BE2C (cell line): ENCODE measurements around the gene ADAM33.

ENCODE experiments used
- DNase-seq: peaks from one replicate; pipeline ENCODE4 v3.0.0-alpha.2; 2020
- H3K27me3 ChIP-seq: fragments of 250-450 bp; sonication (Bioruptor Pico); 2 replicates; pipeline ENCODE4 v1.5.1; 2020; ENCODE audit warnings: mild to moderate bottlenecking
- H3K36me3 ChIP-seq: fragments of 250-450 bp; sonication (Bioruptor Pico); 2 replicates; pipeline ENCODE4 v1.5.1; 2020; ENCODE audit warnings: mild to moderate bottlenecking
- H3K4me1 ChIP-seq: fragments of 250-450 bp; sonication (Bioruptor Pico); 2 replicates; pipeline ENCODE4 v1.5.1; 2020
- H3K4me3 ChIP-seq: 2 replicates; pipeline ENCODE4 v1.5.1; 2011; ENCODE audit warnings: low read depth, low read length
- H3K9me3 ChIP-seq: fragments of 250-450 bp; sonication (Bioruptor Pico); 2 replicates; pipeline ENCODE4 v1.5.1; 2020
- TF ChIP-seq, protein P1 (sequence below): IDR thresholded peaks from 2 replicates; pipeline ENCODE4 v1.5.1; 2012; ENCODE audit warnings: mild to moderate bottlenecking, low read depth, low read length

Gene ADAM33

DNA sequence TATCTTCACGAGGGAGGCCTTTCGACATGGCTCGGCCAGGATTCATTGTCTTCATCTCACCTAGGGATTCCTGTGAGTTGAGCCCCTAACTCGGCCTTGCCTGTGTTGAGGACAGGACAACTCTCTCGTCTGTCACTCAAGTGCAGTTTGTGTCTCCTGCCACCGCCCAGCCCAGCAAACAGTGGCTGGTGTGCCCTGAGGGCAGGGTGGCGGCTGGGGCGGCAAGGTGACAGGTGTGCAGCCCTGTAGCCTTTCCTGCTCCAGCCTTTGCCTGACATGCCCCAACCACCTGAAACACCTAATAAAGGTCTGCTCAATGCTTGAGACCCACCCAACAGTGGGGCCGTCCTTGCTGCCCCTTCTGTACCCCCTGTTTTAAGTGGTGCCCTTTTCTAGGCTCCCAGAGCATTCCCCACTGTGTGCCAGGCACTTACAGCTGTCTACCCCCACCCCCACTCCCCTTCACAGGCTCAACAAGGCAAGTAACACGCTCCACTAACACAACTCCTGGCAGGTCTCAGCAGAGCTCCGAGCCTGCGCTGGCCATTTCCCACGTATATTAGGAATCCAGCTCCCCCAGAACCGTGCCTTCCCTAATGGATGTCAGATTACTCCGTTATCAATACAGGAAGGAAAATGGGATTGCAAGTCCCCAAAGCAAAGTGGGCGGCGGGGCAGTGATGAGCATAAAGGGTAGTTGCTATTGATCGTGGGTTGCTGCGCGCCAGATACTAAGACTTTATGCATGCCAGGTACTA lies 36.3 kb downstream of the ADAM33 start:
- H3K9me3 ChIP-seq, result no peaks in the 10 kb centered on the region
- H3K36me3 ChIP-seq, result no peaks in the 10 kb centered on the region
- H3K27me3 ChIP-seq, result no peaks in the 10 kb centered on the region
- no peak for DNase-seq
- H3K4me3 ChIP-seq, result no peak overlapping the region
- H3K4me1 ChIP-seq, result peaks cover 20% of the 10 kb centered on the region
- TF ChIP-seq, protein P1, sequence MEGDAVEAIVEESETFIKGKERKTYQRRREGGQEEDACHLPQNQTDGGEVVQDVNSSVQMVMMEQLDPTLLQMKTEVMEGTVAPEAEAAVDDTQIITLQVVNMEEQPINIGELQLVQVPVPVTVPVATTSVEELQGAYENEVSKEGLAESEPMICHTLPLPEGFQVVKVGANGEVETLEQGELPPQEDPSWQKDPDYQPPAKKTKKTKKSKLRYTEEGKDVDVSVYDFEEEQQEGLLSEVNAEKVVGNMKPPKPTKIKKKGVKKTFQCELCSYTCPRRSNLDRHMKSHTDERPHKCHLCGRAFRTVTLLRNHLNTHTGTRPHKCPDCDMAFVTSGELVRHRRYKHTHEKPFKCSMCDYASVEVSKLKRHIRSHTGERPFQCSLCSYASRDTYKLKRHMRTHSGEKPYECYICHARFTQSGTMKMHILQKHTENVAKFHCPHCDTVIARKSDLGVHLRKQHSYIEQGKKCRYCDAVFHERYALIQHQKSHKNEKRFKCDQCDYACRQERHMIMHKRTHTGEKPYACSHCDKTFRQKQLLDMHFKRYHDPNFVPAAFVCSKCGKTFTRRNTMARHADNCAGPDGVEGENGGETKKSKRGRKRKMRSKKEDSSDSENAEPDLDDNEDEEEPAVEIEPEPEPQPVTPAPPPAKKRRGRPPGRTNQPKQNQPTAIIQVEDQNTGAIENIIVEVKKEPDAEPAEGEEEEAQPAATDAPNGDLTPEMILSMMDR, result no peak

DNA sequence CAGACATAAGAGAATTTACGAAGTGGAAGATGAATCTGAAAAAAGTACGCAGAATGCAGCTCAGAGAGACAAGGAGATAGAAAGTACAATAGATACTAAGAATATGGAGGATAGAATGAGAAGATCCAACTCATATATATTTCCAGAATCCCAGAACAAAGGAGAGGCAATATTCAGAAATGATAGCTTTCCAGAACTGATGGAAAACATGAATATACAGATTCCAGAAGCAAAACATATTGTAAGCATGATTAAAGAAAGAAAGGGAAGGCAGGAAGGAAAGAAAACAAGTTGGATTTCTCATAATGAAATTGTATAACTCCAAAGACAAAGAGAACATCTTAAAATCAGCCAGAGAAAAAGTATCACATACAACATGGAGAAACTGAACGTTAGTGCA lies 41.6 kb downstream of the ADAM33 start:
- Histone ChIP-seq H3K4me3 (no peak overlapping the region), H3K27me3 (no peaks in the 10 kb centered on the region), H3K9me3 (no peaks in the 10 kb centered on the region), H3K4me1 (peaks cover 3% of the 10 kb centered on the region; the same call in 1 of the 2 replicates), H3K36me3 (no peaks in the 10 kb centered on the region; the same call in 1 of the 2 replicates)
- TF ChIP-seq, protein P1, result no peak
- DNase-seq, result no peak

DNA sequence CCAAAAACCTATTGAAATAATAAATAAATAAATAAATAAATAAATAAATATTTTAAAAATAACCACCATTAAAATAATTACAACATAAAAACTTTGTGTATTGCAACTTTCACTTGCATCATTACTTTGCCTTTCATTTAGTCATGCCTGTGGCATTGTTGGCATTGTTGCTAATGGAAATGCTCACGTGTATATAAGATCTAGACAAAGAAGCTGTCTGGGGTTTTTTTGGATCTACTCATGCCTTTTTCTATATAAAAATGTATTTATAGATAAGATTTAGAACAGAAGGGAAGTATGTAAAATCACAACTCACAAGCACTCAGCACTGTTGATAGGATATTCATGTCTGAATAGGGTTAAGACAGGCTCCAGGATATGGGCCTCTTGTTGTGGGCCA lies 46.5 kb downstream of the ADAM33 start:
- Histone ChIP-seq H3K27me3 (no peaks in the 10 kb centered on the region), H3K36me3 (no peaks in the 10 kb centered on the region; the same call in 1 of the 2 replicates), H3K4me3 (no peak overlapping the region), H3K4me1 (peaks cover 3% of the 10 kb centered on the region; the same call in 1 of the 2 replicates), H3K9me3 (no peaks in the 10 kb centered on the region)
- TF ChIP-seq, protein P1, result no peak
- no peak for DNase-seq

DNA sequence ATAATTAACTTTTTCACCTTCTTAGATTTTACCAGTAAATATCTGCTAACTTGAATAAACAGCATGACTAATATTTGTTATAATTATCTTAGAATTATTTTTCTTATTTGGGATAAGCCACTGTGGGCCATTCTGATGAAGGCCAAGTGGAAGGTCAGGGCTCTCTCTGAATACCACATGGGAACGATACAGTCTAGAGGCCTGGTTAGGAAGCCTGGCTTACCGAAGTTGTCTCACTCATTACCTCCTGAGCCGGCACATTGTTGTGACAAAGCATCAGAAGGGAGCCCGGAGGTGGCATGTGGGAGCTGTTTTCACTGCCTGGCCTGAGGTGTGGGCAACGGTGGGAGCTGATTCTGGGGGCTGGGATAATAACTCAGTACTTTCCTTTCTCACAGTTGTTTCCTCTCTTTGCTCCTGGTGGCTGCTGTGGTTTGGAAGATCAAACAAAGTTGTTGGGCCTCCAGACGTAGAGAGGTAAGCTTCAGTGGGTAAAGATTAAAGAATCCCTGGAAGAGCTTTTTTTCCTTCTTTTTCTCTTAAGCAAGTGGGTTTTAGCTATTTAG lies 47.8 kb downstream of the ADAM33 start:
- Histone ChIP-seq H3K36me3 (no peaks in the 10 kb centered on the region; the same call in 1 of the 2 replicates), H3K4me1 (peaks cover 3% of the 10 kb centered on the region; the same call in 1 of the 2 replicates), H3K27me3 (no peaks in the 10 kb centered on the region), H3K9me3 (no peaks in the 10 kb centered on the region), H3K4me3 (no peak overlapping the region)
- TF ChIP-seq, protein P1, result no peak
- no peak for DNase-seq

DNA sequence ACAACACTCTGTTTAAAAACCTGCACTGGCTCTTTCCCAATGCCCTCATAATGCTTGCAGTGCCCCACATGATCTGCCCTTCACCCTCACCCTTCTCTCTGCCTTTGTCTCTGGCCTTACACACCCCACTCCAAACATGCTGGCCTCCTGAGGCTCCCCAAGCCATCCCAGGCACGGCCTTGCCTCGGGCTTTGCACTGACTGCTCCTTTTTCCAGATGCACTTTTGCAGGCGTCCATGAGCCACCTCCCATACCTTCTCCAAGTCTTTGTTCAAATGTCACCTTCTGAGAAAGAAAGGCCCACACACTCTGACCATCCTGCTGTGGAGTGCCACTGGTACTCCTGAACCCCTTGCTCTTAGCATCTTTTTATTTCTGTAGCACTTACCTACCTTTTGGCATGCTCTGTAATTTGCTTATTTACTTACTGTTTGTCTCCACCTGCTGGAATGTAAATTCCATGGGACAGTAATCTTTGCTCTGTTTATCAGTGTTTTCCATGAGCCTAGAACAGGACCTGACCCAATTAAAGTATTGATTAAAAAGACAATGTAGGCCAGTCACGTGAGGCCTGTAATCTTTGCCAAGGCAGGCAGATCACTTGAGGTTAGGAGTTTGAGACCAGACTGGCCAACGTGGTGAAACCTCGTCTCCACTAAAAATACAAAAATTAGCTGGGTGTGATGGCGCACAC lies 49.4 kb downstream of the ADAM33 start:
- H3K4me3 ChIP-seq, result no peak overlapping the region
- no peaks in the 10 kb centered on the region for H3K27me3 ChIP-seq
- H3K9me3 ChIP-seq, result no peaks in the 10 kb centered on the region
- DNase-seq, result no peak
- peaks cover 3% of the 10 kb centered on the region; the same call in 1 of the 2 replicates for H3K4me1 ChIP-seq
- TF ChIP-seq, protein P1, result 0 out of 2 replicates have a peak, but pooled peaks have one; percentile 12
- no peaks in the 10 kb centered on the region for H3K36me3 ChIP-seq
